ENCODE results near the gene FAS.
A peak's percentile ranks its signal among the peaks of the same experiment; 100 is the strongest.
"Not testable (repeated sequence)": the region's sequence is repeated elsewhere in the genome, so short reads cannot be mapped to it uniquely, and the experiment has no call there.

Gene FAS

GRCh38 chr10:88995156-88995876, 4.7 kb downstream of the FAS start:
- DNase-seq = peak in 3 of 6 experiments; percentile 9 to 17 (median 11)

DNA sequence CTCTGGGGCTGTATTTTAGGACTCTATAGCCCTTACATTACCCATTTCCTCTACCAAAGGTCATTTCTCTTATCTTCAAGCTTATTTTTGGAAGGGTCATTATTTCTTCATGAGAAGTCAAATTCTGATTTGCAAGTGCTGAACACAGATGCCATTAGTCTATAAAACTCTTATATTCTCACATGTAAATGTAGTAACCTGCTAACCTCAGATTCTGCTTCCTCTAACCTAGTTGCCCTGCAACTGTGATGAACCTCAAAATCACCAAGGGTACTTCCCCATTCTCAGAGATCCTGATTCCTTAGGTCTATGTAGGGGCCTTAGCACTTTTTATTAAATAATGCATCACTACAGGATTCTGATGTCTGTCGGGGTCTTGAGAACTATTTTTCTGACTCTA, 6.3 kb downstream of the FAS start:
- no peak for DNase-seq

- DNase-seq = no peak
Measured at GRCh38 chr10:88999625-89000024, 9.0 kb downstream of the FAS start.

DNA sequence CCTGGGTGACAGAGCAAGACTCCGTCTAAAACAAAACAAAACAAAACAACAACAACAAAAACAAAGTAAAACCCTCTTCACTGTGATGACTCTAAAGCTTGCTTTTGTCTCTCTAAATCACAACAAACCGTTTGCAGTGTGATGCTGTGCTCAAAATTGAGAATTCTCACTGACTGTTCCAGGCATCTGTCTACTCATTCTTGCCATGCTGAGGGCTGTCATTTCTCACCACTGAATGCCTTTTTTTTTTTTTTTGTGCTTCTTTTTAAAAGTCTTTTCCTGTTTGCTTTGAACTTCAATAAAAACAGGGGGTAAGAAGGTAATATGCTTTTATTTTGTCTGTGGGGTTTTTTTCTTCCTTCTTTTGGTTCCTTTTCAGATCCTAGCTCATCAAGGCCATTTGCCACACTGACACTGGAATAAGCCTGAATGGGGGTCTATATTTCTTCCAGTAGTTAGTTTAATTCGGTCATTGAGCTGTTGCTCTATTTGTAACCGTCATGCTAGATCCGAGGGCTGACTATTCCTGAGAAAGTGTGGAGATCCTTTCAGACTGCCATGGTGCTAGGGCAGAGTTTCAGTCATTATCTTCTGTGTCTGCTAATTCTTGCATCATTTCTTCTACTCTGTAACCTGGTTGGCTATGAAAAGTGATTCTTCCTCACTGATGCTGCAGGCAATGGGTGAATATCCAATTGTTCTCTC, 10.6 kb downstream of the FAS start:
- DNase-seq = peak in 1 of 6 experiments; percentile 5

DNA sequence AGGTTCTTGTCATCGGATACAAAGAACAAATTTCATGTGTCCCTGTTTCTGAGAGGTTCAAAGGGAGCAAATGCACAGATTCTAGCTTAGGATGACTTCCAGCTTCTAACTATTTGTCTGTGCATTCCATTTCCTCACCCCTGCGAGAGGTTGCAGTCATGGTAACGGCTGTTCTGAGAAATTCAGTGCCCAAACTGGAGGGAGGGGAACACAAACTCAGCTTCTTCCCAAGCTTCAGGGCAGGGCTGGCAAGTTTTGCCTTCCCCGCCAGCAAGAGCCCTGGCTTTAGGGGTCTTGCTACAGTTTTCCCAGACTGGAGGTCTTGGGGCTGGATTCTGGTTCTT, 11.1 kb downstream of the FAS start:
- no peak for DNase-seq

DNA sequence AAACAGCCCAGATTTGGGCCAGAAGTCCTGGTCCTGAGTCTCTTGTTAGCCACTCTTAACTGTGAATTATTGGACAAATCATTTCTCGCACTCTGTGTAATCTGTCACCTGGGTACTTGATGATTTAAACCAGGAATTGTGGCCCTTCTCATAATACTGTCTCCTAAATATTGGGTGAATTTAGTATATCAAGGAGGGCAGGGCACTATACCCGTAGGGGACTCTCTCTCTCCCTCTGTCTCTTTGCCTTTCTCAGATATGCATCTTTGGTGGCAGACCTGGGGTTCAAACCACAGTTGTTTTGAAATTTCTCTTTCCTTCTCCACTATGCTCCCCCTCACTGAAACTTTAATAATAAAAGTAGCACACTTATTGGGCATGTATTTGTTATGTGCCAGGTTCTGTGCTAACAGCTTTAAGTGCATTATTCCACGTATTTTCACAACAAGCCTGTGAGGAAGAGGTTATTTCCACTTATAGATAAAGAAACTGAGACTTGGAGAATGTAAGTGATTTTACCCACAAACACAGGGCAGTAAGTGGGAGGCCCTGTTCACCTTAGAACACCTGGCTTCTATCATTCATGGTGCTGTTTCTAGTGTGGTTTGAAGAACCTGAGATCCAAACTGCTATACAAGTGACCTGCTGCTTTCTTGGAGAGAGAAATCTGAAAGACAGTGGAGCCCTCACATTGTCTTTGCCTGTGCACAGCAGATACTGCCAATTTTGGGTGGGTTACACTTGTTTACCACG, 11.8 kb downstream of the FAS start:
- DNase-seq = no peak

- no peak for DNase-seq
Measured at GRCh38 chr10:89003344-89003743, 12.7 kb downstream of the FAS start.

- no peak for DNase-seq
Measured at GRCh38 chr10:89007129-89007893, 16.7 kb downstream of the FAS start.

DNA sequence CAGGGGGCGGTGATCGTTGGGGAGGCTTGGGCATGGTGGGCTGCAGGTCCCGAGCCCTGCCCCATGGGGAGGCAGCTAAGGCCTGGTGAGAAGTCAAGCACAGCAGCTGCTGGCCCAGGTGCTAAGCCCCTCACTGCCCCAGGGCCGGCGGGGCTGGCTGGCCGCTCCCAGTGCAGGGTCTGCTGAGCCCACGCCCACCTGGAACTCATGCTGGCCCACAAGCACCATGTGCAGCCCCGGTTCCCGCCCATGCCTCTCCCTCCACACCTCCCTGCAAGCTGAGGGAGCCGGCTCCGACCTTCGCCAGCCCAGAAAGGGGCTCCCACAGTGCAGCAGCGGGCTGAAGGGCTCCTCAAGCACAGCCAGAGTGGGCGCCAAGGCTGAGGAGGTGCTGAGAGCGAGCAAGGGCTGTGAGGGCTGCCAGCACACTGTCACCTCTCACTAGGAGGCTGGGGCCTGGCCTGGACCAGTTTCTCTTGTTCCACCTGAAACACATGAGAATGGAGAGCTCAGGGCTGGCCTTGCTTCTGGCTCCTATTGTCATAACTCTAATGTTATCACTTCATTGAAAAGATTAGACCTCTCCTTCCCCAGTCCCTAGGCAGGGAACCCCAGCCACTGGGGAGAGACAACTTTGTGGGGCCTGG, 28.2 kb downstream of the FAS start:
- DNase-seq = not testable (repeated sequence)

GRCh38 chr10:89019569-89020327, 29.1 kb downstream of the FAS start:
- DNase-seq = no peak

GRCh38 chr10:89021526-89021925, 30.9 kb downstream of the FAS start:
- DNase-seq = not testable (repeated sequence)

DNA sequence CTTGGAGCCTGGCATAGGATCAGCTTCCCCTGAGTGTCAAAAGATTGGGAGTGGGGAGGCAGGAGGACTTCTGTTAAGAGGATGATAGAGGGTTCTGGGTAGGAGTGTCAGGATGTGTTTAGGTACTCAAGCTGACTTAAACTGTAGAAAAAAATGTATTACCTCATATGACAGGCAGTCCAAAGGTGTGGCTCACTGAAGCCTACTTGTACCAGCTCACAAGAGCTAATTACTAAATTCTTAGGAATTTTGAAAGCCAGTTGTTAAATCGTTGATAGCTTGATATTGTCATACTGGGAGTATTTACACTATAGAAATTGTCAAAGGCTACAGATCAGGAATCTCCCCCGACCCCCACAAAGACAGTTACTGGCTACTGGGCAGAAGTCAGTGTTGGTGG, 32.1 kb downstream of the FAS start:
- DNase-seq = no peak

GRCh38 chr10:89025453-89025852, 34.9 kb downstream of the FAS start:
- no peak for DNase-seq

GRCh38 chr10:89029181-89029580, 38.6 kb downstream of the FAS start:
- no peak for DNase-seq

DNA sequence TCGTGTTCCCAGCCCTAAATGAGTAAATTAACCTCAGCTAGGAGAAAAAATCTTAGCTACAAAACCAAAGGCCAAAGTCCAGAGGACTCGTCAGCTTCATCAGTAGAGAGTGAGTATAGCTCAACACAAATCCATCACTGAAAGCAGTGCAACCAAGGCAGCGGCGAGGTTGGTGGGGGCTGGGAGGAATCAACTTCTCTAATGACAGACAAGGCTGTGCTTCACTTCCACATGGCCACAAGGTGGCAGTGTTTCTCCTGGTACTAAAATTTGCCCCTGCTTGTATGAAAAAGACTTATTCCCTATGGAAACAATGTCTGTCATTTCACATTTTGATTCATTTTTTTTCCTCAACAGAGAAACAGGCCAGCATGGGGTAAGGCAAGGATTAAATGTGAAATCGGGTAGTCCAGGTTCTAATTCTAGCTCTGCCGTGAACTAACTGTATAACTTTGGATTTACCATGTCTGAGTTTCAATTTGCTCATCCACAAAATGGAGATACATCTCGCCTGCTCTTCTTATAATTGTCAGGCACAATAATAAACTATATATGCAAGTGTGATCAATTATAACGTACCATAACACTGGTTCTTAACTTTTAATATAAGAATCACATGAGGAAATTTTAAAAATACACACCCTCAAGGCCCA, 39.3 kb downstream of the FAS start:
- DNase-seq = peak; percentile 20 to 67 (median 50)

DNA sequence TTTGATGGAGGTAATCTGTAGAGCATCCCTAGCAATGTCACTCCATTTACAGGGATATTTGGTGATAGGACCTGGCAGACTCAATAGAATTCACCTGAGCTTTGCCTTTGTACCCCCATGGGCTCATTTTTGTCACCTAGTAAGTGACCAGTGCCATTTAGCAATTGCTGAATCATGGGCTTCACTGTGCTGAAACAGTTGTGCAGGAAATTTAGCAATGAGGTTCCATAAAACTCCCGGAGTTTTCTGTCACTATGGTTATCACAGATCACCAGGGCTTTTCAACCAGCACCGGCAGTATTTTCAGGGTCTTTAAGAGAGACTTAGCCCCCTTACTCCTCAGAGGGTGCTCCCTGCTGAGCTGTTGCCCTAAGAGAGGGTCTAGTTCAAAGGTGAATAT, 40.2 kb downstream of the FAS start:
- no peak for DNase-seq

DNA sequence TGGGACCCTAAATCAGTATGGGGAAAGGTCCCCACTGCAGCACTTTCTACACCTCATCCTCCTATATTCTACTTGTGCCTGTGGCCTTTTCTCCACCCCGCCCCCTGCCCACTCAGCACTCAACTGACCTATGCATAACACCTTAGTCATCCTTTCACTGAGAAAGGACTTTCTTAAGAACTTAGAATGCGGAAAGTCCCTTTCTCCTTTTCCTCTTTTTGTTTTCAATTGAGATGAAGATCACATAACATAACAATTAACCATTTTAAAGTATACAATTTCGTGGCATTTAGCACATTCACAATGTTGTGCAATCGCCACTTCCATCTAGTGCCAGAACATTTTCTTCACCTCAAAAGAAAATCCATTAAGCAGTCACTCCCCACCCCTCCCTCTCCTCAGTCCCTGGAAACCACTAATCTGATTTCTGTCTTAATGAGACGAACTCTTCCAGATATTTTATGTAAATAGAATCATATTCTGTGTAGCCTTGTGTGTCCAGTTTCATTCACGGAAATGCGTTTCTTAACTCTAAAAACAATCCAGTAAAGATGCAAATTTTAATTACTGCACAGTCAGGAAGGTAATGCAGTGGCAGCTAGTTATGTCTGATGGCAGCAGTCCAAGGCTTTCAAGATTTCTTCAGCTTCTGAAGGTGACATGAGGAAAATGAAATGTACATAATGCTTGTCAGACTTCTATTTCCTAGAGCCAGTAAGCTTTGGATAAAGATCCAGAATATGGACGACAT, 41.7 kb downstream of the FAS start:
- no peak for DNase-seq

GRCh38 chr10:89035461-89035860, 44.9 kb downstream of the FAS start:
- no peak for DNase-seq

- no peak for DNase-seq
Measured at GRCh38 chr10:89037096-89037495, 46.5 kb downstream of the FAS start.

DNA sequence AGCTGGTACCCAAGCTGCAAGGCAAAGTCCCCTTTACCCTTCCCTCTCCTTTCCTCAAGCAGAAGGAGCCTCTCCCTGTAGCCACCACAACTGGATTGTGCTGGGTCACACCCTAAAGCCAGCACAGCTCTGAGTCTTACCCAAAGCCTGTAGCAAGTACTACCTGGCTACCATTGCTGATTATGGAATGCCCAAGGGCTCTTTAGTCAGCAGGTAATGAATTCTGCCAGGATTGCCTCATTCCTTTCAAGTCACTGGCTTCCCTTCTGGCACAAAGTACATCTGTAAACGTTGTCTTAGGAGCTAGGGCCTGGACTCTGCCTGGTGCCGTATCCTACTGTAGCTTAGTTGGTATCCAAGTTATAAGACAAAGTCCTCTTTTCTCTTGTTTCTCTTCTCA, 52.0 kb downstream of the FAS start:
- DNase-seq = no peak

- no peak for DNase-seq
Measured at GRCh38 chr10:89043052-89043451, 52.5 kb downstream of the FAS start.
